K562 (cell line): ENCODE results near the gene STK31.

ENCODE experiments used
- CLOCK ChIP-seq: fragments of 250-450 bp; sonication (Bioruptor Pico); IDR thresholded peaks from 2 replicates; pipeline ENCODE4 v1.4.0; 2020; ENCODE audit warnings: mild to moderate bottlenecking, moderate library complexity, borderline replicate concordance
- CTCF ChIP-seq, 3 experiments: IDR thresholded peaks in 2 of 3; conservative IDR thresholded peaks in 1 of 3; 2 replicates each; pipeline ENCODE4 v1.5.1; 2011 to 2012; ENCODE audit warnings: low read length in 3 of 3, mild to moderate bottlenecking in 3 of 3, control low read depth in 2 of 3, improper control_type of control experiment in 1 of 3, inconsistent platforms in 1 of 3, low read depth in 1 of 3, mixed read lengths in 1 of 3, moderate library complexity in 1 of 3; ENCODE audit not compliant: insufficient read depth in 2 of 3
- E2F4 ChIP-seq: sonication (generic); formaldehyde crosslinking; IDR thresholded peaks from 2 replicates; pipeline ENCODE4 v1.8.0; 2022; ENCODE audit warnings: mild to moderate bottlenecking, low read depth, missing genetic modification reagents
- E2F6 ChIP-seq, 2 experiments: IDR thresholded peaks; 2 replicates each; pipeline ENCODE4 v1.6.1; 2011; ENCODE audit warnings: borderline replicate concordance in 1 of 2, control low read depth in 1 of 2, low read depth in 1 of 2, low read length in 1 of 2, mild to moderate bottlenecking in 1 of 2, mixed read lengths in 1 of 2, moderate library complexity in 1 of 2; ENCODE audit not compliant: insufficient read depth in 1 of 2, insufficient read length in 1 of 2, poor library complexity in 1 of 2, severe bottlenecking in 1 of 2; ENCODE audit errors: extremely low read depth in 1 of 2
- EP300 ChIP-seq: IDR thresholded peaks from 2 replicates; pipeline ENCODE4 v1.6.1; 2012; ENCODE audit warnings: low read length, improper control_type of control experiment
- GABPA ChIP-seq: fragments of 200-800 bp; sonication (Bioruptor generic); conservative IDR thresholded peaks from 2 replicates; pipeline ENCODE4 v1.6.1; 2016; ENCODE audit warnings: low read depth, missing genetic modification characterization, missing compliant biosample characterization
- HDAC6 ChIP-seq: IDR thresholded peaks from 2 replicates; pipeline ENCODE4 v1.6.1; 2012; ENCODE audit warnings: low read depth, mild to moderate bottlenecking, control low read depth, inconsistent platforms, low read length, moderate library complexity
- HMG20A ChIP-seq: fragments of 450-650 bp; formaldehyde crosslinking; conservative IDR thresholded peaks from 2 replicates; pipeline ENCODE4 v1.4.0; 2020; ENCODE audit warnings: mild to moderate bottlenecking, mixed read lengths
- PATZ1 ChIP-seq: fragments of 250-450 bp; sonication (Bioruptor Pico); IDR thresholded peaks from 2 replicates; pipeline ENCODE4 v1.5.0; 2020; ENCODE audit warnings: mild to moderate bottlenecking, borderline replicate concordance
- POLR2AphosphoS5 ChIP-seq: IDR thresholded peaks from 2 replicates; pipeline ENCODE4 v1.6.1; 2011; ENCODE audit warnings: mild to moderate bottlenecking, low read depth, low read length, moderate library complexity; ENCODE audit not compliant: control insufficient read depth, insufficient read depth
- RAD21 ChIP-seq, 2 experiments: fragments of 250-450 bp in 1 of 2; fragments of 450-650 bp in 1 of 2; sonication (Bioruptor Pico) in 1 of 2; formaldehyde crosslinking in 1 of 2; IDR thresholded peaks in 1 of 2; conservative IDR thresholded peaks in 1 of 2; 2 replicates each; pipeline versions ENCODE4 v1.4.0 to v1.8.0; 2020 to 2022; ENCODE audit warnings: mild to moderate bottlenecking in 2 of 2, moderate library complexity in 1 of 2
- STAT6 ChIP-seq: sonication (generic); formaldehyde crosslinking; IDR thresholded peaks from 2 replicates; pipeline ENCODE4 v1.8.1; 2023; ENCODE audit warnings: mild to moderate bottlenecking, missing genetic modification reagents
- ZNF449 ChIP-seq: fragments of 250-450 bp; sonication (Bioruptor Pico); IDR thresholded peaks from 2 replicates; pipeline ENCODE4 v1.8.0; 2022; ENCODE audit warnings: moderate library complexity, mild to moderate bottlenecking, inconsistent platforms
- TF ChIP-seq, protein P1 (sequence below): sonication (generic); formaldehyde crosslinking; IDR thresholded peaks from 2 replicates; pipeline ENCODE4 v1.8.1; 2023; ENCODE audit warnings: missing genetic modification reagents, mild to moderate bottlenecking, borderline replicate concordance

- TF ChIP-seq E2F4 (CRISPR knock-in tag) (no peak), CTCF (IDR thresholded peaks at IDR 0.05 in 2 of 3, conservative IDR thresholded peaks at IDR 0.05 in 1 of 3; ENCODE audit: insufficient read depth in 2 of 3, low read depth in 1 of 3, low read length in 3 of 3) (no peak), ZNF449 (CRISPR knock-in tag) (no peak), HMG20A (CRISPR knock-in tag) (no peak), PATZ1 (CRISPR knock-in tag) (no peak), E2F6 (IDR thresholded peaks at IDR 0.05; ENCODE audit: borderline replicate concordance in 1 of 2, extremely low read depth in 1 of 2, insufficient read depth in 1 of 2, insufficient read length in 1 of 2, low read depth in 1 of 2, low read length in 1 of 2, poor library complexity in 1 of 2, severe bottlenecking in 1 of 2) (no peak), GABPA (tag) (no peak), POLR2AphosphoS5 (no peak), HDAC6 (no peak), EP300 (no peak), RAD21 (CRISPR knock-in tag; conservative IDR thresholded peaks at IDR 0.05 in 1 of 2, IDR thresholded peaks at IDR 0.05 in 1 of 2) (no peak), CLOCK (CRISPR knock-in tag) (no peak), STAT6 (CRISPR knock-in tag) (no peak)
- TF ChIP-seq, protein P1, sequence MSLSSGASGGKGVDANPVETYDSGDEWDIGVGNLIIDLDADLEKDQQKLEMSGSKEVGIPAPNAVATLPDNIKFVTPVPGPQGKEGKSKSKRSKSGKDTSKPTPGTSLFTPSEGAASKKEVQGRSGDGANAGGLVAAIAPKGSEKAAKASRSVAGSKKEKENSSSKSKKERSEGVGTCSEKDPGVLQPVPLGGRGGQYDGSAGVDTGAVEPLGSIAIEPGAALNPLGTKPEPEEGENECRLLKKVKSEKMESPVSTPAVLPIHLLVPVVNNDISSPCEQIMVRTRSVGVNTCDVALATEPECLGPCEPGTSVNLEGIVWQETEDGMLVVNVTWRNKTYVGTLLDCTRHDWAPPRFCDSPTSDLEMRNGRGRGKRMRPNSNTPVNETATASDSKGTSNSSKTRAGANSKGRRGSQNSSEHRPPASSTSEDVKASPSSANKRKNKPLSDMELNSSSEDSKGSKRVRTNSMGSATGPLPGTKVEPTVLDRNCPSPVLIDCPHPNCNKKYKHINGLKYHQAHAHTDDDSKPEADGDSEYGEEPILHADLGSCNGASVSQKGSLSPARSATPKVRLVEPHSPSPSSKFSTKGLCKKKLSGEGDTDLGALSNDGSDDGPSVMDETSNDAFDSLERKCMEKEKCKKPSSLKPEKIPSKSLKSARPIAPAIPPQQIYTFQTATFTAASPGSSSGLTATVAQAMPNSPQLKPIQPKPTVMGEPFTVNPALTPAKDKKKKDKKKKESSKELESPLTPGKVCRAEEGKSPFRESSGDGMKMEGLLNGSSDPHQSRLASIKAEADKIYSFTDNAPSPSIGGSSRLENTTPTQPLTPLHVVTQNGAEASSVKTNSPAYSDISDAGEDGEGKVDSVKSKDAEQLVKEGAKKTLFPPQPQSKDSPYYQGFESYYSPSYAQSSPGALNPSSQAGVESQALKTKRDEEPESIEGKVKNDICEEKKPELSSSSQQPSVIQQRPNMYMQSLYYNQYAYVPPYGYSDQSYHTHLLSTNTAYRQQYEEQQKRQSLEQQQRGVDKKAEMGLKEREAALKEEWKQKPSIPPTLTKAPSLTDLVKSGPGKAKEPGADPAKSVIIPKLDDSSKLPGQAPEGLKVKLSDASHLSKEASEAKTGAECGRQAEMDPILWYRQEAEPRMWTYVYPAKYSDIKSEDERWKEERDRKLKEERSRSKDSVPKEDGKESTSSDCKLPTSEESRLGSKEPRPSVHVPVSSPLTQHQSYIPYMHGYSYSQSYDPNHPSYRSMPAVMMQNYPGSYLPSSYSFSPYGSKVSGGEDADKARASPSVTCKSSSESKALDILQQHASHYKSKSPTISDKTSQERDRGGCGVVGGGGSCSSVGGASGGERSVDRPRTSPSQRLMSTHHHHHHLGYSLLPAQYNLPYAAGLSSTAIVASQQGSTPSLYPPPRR, result no peak
Measured at GRCh38 chr7:23700046-23700445, 10.0 kb upstream of the STK31 start.
